RPMI7951 (cell line): ENCODE measurements around the gene MYO5B. TPM values are rescaled to one million over a fixed set of nuclear protein-coding genes. Genes with fewer than 3 reads are reported as not detected.

Experiments
- DNase-seq: peaks from one replicate; pipeline ENCODE4 v3.0.0-alpha.2; 2012; ENCODE audit warnings: low read depth
- total RNA-seq: library from RNA; depleted of rRNA; stranded (reverse); fragments of >200 nt; shearing (Covaris generic); gene quantifications from 2 replicates; pipeline ENCODE4 v1.2.3, GENCODE V29; 2014

MYO5B gene
- total RNA-seq, 1 experiment from 2014 or later: 0.36 TPM

GRCh38 chr18:49971462-49971861, 223.5 kb downstream of the MYO5B start:
- DNase-seq: no peak

GRCh38 chr18:49970319-49970718, 224.6 kb downstream of the MYO5B start:
- no peak for DNase-seq

GRCh38 chr18:49968644-49969309, 226.2 kb downstream of the MYO5B start:
- no peak for DNase-seq

GRCh38 chr18:49967636-49968313, 227.2 kb downstream of the MYO5B start:
- no peak for DNase-seq

- DNase-seq: no peak
These were observed 227.8 kb downstream of the MYO5B start for GRCh38 chr18:49967171-49967570.

- DNase-seq: peak; percentile 54
These were observed 228.9 kb downstream of the MYO5B start for GRCh38 chr18:49966090-49966489.

- DNase-seq: no peak
These were observed 231.7 kb downstream of the MYO5B start for GRCh38 chr18:49963217-49963616.

- DNase-seq: no peak
These were observed 233.7 kb downstream of the MYO5B start for GRCh38 chr18:49961271-49961670.

- DNase-seq: no peak
These were observed 234.6 kb downstream of the MYO5B start for GRCh38 chr18:49960376-49960775.

GRCh38 chr18:49959176-49959575, 235.8 kb downstream of the MYO5B start:
- no peak for DNase-seq

GRCh38 chr18:49955263-49955662, 239.7 kb downstream of the MYO5B start:
- no peak for DNase-seq

GRCh38 chr18:49953391-49953790, 241.6 kb downstream of the MYO5B start:
- DNase-seq: no peak

GRCh38 chr18:49949951-49950395, 245.0 kb downstream of the MYO5B start:
- DNase-seq: no peak

- no peak for DNase-seq
These were observed 246.0 kb downstream of the MYO5B start for GRCh38 chr18:49948975-49949374.

- DNase-seq: peak; percentile 19
These were observed 250.3 kb downstream of the MYO5B start for GRCh38 chr18:49944663-49945062.

GRCh38 chr18:49936821-49937220, 258.1 kb downstream of the MYO5B start:
- no peak for DNase-seq

GRCh38 chr18:49935215-49935614, 259.7 kb downstream of the MYO5B start:
- no peak for DNase-seq

GRCh38 chr18:49934457-49934856, 260.5 kb downstream of the MYO5B start:
- no peak for DNase-seq

- DNase-seq: no peak
These were observed 261.3 kb downstream of the MYO5B start for GRCh38 chr18:49933530-49934128.

- no peak for DNase-seq
These were observed 263.2 kb downstream of the MYO5B start for GRCh38 chr18:49931760-49932159.

GRCh38 chr18:49931179-49931578, 263.8 kb downstream of the MYO5B start:
- no peak for DNase-seq

- DNase-seq: no peak
These were observed 268.7 kb downstream of the MYO5B start for GRCh38 chr18:49926106-49926745.
